ENCODE measurements around the gene LSR. TPM values are rescaled to one million over a fixed set of nuclear protein-coding genes. Genes with fewer than 3 reads are reported as not detected.

LSR gene
- total RNA-seq, 1 experiment from 2014 or later: 211 TPM

GRCh38 chr19:35204799-35205732 is 43.7 kb upstream of the LSR start:
- Histone ChIP-seq H3K9me2 (ENCODE audit: insufficient read depth) (no peaks in the 10 kb centered on the region), H3K9ac (ENCODE audit: low read length) (no peak overlapping the region), H3K27ac (ENCODE audit: low read depth, low read length) (no peak overlapping the region), H4K20me1 (ENCODE audit: insufficient read depth) (no peaks in the 10 kb centered on the region), H3K9me3 (ENCODE audit: control insufficient read depth in 1 of 2, insufficient read depth in 1 of 2, low read depth in 1 of 2, low read length in 2 of 2) (no peaks in the 10 kb centered on the region), H3K27me3 (ENCODE audit: insufficient read depth, low read length) (no peaks in the 10 kb centered on the region), H3K4me3 (replicated peaks in 1 of 2; ENCODE audit: low read depth in 1 of 2, low read length in 2 of 2) (no peak overlapping the region), H3K36me3 (ENCODE audit: control insufficient read depth in 1 of 2, insufficient read depth in 2 of 2, low read length in 2 of 2) (no peaks in the 10 kb centered on the region), H3K79me2 (ENCODE audit: insufficient read depth, low read length) (no peaks in the 10 kb centered on the region), H3K4me1 (ENCODE audit: control insufficient read depth in 1 of 2, insufficient read depth in 2 of 2, low read length in 2 of 2) (peaks cover 3 to 15% of the 10 kb centered on the region in 2 experiments; a peak in 2 of 4 replicates), H2AFZ (ENCODE audit: low read depth, low read length, poor library complexity, severe bottlenecking) (no peak overlapping the region), H3K4me2 (ENCODE audit: low read length) (no peak overlapping the region)
- POLR2A ChIA-PET: no interaction called here
- CTCF ChIA-PET: no interaction called here
- no TSS peak for BruUV-seq (replicated peaks)
- RAD21 ChIA-PET (ENCODE audit: low non-redundant PET in 1 of 2, low total read pairs in 2 of 2, uncharacterized antibody in 2 of 2, unreplicated experiment in 2 of 2): no interaction called here
- ATAC-seq (no peak), DNase-seq (ENCODE audit: low read depth, low spot score) (no peak)
- intact Hi-C loops (cut with micrococcal nuclease): no loop called here
- TF ChIP-seq EZH2 (IDR thresholded peaks at IDR 0.05) (no peak), TCF7L2 (IDR thresholded peaks at IDR 0.05; ENCODE audit: borderline replicate concordance, extremely low read depth, insufficient read depth, insufficient read length) (no peak), RAD21 (IDR thresholded peaks at IDR 0.05; ENCODE audit: low read depth) (no peak), SRF (IDR thresholded peaks at IDR 0.05; ENCODE audit: low read depth) (no peak), FOSL1 (IDR thresholded peaks at IDR 0.05; ENCODE audit: low read depth) (no peak), POLR2AphosphoS5 (IDR thresholded peaks at IDR 0.05; ENCODE audit: low read depth, low read length) (no peak), YY1 (IDR thresholded peaks at IDR 0.05; ENCODE audit: extremely low read depth, insufficient replicate concordance, low read depth, low read length) (no peak), CEBPB (IDR thresholded peaks at IDR 0.05; ENCODE audit: low read depth) (no peak)
- TF ChIP-seq, protein P1, sequence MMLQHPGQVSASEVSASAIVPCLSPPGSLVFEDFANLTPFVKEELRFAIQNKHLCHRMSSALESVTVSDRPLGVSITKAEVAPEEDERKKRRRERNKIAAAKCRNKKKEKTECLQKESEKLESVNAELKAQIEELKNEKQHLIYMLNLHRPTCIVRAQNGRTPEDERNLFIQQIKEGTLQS (IDR thresholded peaks at IDR 0.05): no peak
